ENCODE data around the gene AMHR2.

- TF ChIP-seq, protein P1, sequence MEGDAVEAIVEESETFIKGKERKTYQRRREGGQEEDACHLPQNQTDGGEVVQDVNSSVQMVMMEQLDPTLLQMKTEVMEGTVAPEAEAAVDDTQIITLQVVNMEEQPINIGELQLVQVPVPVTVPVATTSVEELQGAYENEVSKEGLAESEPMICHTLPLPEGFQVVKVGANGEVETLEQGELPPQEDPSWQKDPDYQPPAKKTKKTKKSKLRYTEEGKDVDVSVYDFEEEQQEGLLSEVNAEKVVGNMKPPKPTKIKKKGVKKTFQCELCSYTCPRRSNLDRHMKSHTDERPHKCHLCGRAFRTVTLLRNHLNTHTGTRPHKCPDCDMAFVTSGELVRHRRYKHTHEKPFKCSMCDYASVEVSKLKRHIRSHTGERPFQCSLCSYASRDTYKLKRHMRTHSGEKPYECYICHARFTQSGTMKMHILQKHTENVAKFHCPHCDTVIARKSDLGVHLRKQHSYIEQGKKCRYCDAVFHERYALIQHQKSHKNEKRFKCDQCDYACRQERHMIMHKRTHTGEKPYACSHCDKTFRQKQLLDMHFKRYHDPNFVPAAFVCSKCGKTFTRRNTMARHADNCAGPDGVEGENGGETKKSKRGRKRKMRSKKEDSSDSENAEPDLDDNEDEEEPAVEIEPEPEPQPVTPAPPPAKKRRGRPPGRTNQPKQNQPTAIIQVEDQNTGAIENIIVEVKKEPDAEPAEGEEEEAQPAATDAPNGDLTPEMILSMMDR (IDR thresholded peaks at IDR 0.05; ENCODE audit: low read depth, low read length), result no peak
- no peak for TF ChIP-seq EZH2phosphoT487 (IDR thresholded peaks at IDR 0.05; ENCODE audit: low read depth)
These were observed at the start of gene AMHR2 for GRCh38 chr12:53423597-53423996.

Measured in OCI-LY3 (cell line).